ENCODE measurements around the gene FAM221A. TPM values are rescaled to one million over a fixed set of nuclear protein-coding genes. Genes with fewer than 3 reads are reported as not detected.

Gene FAM221A
- total RNA-seq, 2 donors from 2014 or later = 11.1 to 18.5 TPM

DNA sequence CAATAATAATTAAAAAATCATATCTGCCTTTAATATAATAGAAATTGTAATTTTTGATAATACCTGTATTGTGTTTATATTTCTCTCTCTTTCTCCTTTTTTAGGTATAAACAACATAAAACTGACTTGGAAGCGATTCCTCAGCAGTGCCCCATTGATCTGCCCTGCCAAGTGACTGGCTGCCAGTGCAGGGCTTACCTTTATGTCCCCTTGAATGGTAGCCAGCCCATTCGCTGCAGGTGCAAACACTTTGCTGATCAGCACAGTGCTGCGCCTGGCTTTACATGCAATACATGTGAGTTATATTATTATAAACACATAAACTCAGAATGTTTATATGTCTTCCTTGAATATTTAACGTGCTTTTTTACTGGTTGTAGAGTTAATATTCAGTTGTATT, 9.2 kb downstream of the FAM221A start:
- Histone ChIP-seq H3K4me1 (no peaks in the 10 kb centered on the region), H3K27ac (no peak overlapping the region), H3K9me3 (no peaks in the 10 kb centered on the region), H3K36me3 (no peaks in the 10 kb centered on the region), H3K9ac (ENCODE audit: low read depth in 2 of 2, low read length in 2 of 2) (no peak overlapping the region), H3K27me3 (no peaks in the 10 kb centered on the region), H3K4me3 (no peak overlapping the region)
- intact Hi-C loops (cut with DNase I) = no loop called here
- TF ChIP-seq, protein P1, sequence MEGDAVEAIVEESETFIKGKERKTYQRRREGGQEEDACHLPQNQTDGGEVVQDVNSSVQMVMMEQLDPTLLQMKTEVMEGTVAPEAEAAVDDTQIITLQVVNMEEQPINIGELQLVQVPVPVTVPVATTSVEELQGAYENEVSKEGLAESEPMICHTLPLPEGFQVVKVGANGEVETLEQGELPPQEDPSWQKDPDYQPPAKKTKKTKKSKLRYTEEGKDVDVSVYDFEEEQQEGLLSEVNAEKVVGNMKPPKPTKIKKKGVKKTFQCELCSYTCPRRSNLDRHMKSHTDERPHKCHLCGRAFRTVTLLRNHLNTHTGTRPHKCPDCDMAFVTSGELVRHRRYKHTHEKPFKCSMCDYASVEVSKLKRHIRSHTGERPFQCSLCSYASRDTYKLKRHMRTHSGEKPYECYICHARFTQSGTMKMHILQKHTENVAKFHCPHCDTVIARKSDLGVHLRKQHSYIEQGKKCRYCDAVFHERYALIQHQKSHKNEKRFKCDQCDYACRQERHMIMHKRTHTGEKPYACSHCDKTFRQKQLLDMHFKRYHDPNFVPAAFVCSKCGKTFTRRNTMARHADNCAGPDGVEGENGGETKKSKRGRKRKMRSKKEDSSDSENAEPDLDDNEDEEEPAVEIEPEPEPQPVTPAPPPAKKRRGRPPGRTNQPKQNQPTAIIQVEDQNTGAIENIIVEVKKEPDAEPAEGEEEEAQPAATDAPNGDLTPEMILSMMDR (IDR thresholded peaks at IDR 0.05) = no peak
- DNase-seq = no peak

DNA sequence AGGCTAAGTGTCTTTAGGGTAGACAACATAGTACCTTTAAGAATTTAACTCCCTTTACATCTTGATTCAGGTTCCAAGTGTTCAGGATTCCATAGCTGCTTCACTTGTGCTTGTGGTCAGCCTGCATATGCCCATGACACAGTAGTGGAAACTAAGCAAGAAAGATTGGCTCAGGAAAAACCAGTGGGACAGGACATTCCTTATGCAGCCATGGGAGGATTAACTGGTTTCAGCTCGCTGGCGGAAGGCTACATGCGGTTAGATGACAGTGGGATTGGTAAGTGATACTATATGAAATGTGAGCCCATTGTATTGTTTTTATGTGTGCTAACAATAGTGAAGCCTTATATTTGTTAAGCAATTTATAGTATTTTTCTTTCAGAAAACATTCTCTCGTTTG, 11.3 kb downstream of the FAM221A start:
- DNase-seq = no peak
- TF ChIP-seq, protein P1 (IDR thresholded peaks at IDR 0.05) = no peak
- Histone ChIP-seq H3K9me3 (no peaks in the 10 kb centered on the region), H3K4me1 (no peaks in the 10 kb centered on the region), H3K4me3 (no peak overlapping the region), H3K36me3 (no peaks in the 10 kb centered on the region), H3K27me3 (no peaks in the 10 kb centered on the region), H3K27ac (no peak overlapping the region), H3K9ac (ENCODE audit: low read depth in 2 of 2, low read length in 2 of 2) (no peak overlapping the region)
- intact Hi-C loops (cut with DNase I) = no loop called here

DNA sequence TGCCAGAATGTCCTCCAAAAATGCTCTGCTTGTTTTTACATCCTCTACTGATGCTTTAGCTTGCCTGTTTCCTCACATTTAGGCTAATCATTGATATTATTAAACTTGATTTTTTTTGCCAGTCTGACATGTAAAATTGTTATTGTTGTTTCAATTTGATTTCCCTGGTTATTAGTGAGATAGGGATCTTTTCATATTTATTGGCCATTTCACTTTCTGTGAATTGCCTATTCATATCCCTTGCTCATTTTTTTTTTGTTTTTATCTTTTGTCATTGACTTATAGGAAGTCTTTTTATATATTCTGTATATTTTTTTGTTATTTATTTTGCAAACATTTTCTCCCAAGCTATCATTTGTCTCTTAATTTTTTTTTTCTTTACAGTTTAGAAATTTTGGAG, 13.2 kb downstream of the FAM221A start:
- TF ChIP-seq, protein P1 (IDR thresholded peaks at IDR 0.05) = no peak
- no peaks in the 10 kb centered on the region for H3K27me3 ChIP-seq
- no peaks in the 10 kb centered on the region for H3K9me3 ChIP-seq
- no peaks in the 10 kb centered on the region for H3K36me3 ChIP-seq
- H3K27ac ChIP-seq = no peak overlapping the region
- DNase-seq = no peak
- no peak overlapping the region for H3K4me3 ChIP-seq
- H3K4me1 ChIP-seq = no peaks in the 10 kb centered on the region
- H3K9ac ChIP-seq (ENCODE audit: low read depth in 2 of 2, low read length in 2 of 2) = no peak overlapping the region
- intact Hi-C loops (cut with DNase I) = no loop called here

DNA sequence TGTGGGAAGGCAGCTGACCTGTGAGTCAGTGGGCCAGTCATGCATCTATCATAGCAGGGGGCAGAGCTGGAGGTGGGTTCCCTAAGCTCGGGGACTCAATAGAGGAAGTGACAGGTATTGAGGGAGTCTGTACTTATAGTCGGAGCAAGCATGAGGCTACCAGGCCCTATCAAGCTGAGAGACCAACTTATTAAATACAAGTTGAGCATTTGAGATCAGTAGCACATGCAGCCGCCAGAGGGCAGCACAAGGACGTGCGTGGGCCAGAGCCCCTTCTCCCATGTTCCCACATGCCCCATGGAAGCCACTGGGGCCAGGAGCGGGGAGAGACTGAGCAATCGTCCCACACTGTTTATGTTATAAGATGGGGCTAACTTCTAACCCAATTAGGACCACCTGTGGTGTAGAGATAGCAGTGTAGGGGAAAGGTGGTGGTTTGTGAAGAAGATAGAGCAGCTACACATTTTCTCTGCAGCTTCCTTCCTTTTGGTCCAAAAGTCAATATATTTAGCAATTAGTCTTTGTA, 17.0 kb downstream of the FAM221A start:
- TF ChIP-seq, protein P1 (IDR thresholded peaks at IDR 0.05) = peak; percentile 51
- H3K4me3 ChIP-seq = no peak overlapping the region

DNA sequence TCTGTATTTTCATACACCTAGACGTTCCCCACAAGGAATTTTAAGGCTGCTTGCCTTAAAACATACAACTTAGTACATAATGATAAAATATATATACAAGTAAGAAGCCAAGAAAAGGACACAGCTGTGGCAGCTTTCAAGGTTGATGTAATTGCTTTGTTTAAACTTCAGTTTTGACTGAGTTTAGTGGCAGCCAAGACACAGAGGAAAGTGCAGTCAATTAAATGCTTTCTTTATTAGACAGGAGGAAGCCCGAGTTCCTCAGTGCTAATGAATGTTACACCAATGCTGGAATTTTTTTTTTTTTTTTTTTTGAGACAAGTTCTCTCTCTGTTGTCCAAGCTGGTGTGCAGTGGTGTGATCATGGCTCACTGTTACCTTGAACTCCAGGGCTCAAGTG, 18.8 kb downstream of the FAM221A start:
- DNase-seq = no peak

More for the DNA sequence above, 17.0 kb downstream of the FAM221A start:
- Histone ChIP-seq H3K9me3 (no peaks in the 10 kb centered on the region), H3K4me1 (no peaks in the 10 kb centered on the region), H3K36me3 (no peaks in the 10 kb centered on the region), H3K27me3 (no peaks in the 10 kb centered on the region), H3K9ac (ENCODE audit: low read depth in 2 of 2, low read length in 2 of 2) (no peak overlapping the region), H3K27ac (no peak overlapping the region)
- DNase-seq = peak; percentile 56
- intact Hi-C loops (cut with DNase I) = no loop called here

More for the DNA sequence above, 18.8 kb downstream of the FAM221A start:
- Histone ChIP-seq H3K36me3 (no peaks in the 10 kb centered on the region), H3K4me3 (no peak overlapping the region), H3K4me1 (no peaks in the 10 kb centered on the region), H3K9ac (ENCODE audit: low read depth in 2 of 2, low read length in 2 of 2) (no peak overlapping the region), H3K27me3 (no peaks in the 10 kb centered on the region), H3K9me3 (no peaks in the 10 kb centered on the region), H3K27ac (no peak overlapping the region)
- intact Hi-C loops (cut with DNase I) = no loop called here
- TF ChIP-seq, protein P1 (IDR thresholded peaks at IDR 0.05) = no peak

Data from colonic mucosa (tissue), 4 donors.